D341Med (cell line): ENCODE measurements around the gene PERCC1.

Experiments
- DNase-seq: peaks from one replicate; pipeline ENCODE4 v3.0.0; 2012; ENCODE audit warnings: low spot score

Gene PERCC1

DNA sequence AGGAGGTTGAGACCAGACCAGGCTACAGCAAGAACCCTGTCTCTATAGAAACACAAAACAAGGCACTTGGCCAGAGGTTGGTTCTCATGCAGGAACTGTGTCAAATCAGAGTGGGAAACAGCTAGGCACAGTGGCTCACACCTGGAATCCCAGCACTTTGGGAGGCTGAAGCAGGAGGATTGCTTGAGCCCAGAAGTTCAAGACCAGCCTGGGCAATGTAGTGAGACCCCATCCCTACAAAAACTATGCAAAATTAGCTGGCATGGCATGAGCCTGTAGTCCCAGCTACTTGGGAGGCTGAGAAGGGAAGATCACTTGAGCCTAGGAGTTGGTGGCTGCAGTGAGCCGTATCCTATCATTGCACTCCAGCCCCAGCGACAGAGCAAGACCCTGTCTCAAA is 18.0 kb upstream of the PERCC1 start:
- no peak for DNase-seq

DNA sequence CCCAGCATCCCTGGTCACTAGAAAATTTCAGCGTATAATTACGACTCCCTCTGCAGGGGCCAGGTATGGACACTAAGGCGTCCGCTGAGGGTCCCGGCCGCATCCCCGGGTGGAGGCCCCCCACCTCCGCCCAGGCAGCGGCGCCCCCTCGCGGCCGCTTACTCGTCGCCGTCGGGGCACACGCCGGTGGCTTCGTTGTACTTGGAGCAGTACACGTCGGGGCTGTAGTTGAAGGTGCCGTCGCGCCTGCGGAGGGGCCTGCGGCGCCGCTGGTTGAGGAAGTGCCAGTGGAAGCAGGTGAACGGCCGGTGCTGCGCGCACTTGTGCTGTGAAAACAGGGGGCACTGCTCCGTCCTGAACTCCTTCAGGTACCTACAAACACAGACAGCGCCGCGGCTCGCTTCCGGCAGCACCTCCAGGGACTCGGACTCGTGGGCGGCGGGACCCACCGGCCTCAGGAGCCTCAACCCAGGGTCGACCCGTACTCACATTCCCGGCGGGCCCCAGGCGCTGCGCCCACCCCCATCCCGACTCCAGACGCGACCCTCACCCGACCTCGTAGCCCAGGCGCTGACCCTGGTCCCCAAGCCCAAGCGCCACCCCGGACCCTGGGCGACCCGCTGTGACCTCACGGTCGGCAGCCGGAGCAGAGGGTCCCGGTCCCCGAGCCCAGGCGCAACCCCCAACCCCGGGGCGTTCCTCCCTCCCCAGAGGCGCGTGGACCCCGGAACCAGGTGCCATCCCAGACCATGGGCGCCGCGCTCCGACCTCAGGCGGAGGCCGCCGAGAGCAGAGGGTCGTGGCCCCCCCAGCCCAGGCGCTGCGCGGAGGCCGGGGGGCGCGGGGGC is 17.0 kb upstream of the PERCC1 start:
- peak; percentile 84 for DNase-seq

DNA sequence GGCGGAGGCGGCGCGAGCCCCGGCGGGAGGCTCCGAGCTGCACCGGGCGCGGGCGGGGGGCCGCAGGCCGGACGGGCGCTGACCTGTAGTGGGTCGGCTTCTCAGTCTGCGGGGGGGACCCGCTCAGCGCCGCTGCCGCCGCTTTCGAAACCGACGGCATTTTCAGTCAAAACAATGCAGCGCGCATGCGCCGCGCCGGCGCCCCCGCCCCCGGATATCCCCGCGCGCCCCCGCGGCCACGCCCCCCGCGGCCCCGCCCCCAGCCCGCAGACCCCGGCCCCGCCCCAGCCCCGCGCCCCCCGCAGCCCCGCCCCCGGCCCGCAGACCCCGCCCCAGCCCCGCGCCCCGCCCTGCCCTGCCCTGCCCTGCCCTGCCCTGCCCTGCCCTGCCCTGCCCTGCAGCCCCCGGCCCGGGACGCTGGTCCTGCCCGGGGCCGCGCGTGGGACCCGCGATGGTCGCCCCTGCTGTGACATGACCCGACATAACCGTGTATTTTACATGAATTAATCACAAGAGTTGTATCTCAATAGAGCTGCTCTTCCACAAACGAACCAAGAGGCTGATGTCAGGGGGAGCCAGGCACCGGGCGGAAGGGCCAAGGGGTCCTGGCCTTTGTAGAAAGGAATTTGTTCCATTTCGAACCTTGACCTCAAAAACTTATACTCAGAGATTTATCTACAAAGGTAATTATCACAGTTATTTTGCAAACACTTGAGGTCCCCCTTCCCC is 16.2 kb upstream of the PERCC1 start, which contains the start of gene UNKL:
UNKL (minus strand) TSS at position 173 of the 729 bp plus-strand sequence; CDS start at position 160, 13 bp downstream.
- peak; percentile 97 for DNase-seq

DNA sequence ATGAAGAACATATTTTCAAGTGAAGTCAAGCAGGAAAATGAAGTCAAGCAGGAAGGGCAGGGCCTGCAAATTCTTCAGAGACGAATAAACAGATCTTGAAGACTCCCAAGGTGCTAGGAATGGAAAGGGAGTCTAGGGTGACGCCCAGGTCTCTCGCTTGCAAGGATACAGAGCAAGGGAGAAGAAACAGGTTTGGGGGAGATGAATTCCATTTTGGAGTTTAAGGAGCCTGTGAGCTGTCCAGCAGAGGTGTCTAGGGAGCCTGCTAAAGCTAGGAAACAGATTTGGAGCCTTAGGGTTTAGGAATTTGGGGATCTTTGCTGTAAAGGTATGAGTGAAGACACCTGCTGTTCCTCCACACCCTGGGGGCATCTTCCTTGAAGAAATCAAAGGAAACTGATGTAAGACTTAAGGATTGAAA is 14.3 kb upstream of the PERCC1 start:
- no peak for DNase-seq

DNA sequence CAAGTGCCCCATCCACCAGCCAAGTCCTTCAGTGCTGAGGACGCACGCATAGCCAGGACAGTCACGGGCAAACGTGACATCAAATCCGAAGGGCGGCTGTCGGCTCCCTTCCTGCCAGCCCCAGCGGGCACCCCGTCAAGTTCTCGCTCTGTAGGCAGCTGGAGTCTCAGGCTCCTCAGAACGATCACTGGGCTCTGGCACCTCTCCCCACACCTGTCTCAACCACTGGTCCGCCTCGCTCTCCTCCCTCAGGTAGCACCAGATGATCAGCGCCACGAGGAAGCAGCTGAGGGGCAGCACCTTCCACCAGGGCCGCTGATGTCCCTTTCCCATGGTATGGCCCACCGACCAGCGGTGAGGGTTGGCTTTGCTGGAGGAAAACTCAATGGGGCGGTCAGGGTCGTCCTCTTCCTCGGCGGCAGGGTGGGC is 10.8 kb upstream of the PERCC1 start:
- DNase-seq: no peak

DNA sequence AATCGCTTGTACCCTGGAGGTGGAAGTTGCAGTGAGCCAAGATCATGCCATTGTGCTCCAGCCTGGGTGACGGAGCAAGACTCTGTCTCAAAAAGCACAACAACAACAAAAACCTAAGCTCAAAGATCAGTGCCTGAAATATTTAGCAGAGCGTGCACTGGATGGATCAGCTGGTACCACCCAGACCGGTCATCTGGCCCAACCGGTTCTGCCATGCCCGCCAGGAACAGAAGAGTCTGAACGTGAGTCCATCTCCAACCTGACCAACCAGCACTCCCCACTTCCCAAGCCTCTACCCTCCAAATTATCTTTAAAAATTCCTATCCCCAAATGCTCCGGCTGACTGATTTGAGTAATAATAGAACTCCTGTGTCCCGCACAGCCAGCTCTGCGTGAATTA is 8.8 kb upstream of the PERCC1 start:
- DNase-seq: no peak

DNA sequence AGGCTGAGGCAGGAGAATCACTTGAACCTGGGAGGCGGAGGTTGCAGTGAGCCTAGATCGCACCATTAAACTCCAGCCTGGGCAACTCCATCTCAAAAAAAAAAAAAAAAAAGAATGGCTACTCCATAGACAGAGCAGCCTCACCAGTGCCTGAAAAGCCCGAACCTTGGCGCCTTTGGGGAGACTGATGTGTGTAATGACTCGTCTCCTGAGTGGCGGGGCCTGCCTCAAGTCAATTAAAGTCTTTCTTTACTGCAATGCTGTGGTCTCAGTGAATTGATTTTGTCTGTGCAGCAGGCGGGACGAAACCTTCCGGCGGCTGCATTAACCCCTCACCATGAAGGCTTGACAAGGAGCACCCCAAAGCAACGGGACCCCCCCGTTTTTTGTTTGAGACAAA is 6.8 kb upstream of the PERCC1 start:
- DNase-seq: no peak

DNA sequence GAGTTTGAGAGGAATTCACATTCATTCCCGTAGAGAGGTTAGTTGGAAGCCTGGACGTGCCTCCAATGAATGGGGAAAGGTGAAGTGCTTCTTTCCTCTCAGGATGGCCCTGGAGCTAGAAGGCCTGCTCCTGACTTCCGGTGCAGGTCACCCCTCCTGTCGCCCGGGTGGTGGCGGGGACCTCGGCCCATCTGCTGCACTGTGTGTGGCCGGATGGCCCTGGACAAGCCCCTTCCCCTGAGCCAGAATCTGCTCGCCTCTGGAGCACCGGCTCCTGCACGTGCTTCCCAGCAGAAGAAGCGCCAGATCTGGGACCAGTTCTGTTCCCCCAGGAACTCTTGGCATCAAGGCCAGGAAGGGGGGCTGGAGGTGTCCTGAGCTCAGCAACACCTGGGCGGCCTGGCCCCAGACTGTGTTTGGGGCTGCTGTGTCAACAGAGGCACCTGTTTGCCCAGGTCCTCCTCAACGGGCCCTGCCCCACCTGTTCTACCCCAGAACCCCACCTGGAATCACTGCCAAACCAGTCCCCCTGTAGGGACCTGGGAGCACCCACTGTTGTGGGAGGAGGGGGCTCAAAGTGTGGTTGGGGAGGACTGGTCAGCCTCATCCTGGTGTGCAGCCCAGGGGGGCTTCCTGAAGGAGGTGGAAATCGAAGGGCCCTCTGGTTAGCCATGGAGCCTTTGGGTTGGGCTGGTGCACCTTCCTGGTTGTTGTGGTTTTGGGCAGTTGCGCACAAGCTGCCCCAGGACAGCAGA is 5.1 kb upstream of the PERCC1 start:
- no peak for DNase-seq

DNA sequence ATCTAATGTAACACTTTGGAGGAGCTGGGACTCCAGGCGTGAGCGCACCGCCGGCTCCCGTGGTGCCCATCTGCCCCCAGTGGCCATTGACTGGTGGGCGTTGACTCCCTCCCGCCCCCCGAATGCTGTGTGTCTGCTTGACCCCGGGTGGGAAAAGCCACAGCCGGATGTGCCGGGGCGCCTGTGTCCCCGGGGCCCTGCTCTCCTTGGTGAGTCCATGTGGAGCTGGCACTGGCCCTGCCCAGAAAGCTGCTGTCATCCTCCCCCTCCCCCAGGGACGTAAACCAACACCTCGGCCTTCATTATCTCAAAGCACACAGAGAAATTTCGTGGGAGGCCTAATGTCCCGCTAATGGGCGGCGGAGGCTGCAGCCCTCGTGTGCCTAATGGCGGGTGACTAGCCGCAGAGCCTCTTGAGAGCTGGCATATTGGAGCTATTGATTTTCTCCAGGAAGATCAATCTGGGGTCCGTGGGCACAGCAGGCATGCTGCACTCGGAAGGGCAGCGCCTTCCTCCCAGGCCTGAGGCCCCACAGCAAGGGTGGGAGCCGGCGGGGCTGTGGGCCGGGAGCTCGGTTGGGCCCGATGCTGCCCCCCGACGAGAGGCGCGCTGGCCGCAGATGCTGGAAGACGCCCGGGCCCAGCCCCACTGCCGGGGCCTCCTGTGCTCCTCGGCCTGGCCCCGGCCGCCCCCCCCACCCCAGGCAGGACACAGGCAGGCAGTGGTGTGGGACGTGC is 4.0 kb upstream of the PERCC1 start:
- DNase-seq: no peak

DNA sequence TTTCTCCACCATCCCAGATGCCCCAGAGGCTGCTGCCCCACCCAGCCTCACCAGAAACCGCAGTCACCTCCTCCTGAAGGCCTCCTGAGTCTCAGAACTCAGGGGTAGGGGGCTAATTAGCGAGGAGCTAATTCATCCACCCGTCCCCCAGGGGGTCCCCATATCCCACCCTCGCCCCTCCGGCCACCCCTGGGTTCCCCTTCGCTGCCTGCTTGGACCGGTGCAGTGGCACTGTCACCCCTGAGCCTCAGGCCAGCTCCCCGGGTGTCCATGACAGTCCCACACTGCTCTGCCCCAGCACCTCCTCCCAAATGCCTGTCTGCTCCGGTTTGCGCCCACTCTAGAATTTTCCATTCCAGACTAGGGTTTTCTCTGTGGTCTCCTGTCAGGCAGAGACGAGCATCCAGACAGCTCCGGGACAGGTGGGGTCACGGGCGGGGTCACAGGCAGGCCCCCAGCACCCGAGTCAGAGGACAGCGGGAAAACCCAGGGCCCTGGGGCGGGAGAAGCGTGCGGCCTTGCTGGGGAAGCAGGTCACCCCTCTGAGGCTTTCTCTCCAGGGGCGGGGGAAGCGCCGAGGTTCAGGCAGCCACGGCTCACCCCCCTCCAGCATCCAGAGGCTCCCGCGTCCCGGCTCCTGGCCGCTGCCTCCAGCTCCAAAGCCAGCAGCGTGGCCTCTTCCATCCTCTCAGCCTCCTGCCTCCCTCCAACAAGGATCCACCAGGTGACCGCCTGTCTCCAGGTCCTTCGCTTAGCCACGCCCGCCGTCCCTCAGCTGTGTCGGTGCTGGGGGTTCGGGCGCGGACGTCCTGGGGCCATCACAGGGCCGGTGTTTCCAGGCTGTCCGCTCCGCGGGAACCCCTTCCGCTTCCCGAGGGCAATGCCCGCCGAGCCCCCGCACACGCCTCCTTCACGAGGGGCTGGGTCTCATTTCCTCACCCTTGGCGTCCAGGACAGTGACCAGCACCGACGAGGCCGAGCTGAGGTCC is 3.1 kb upstream of the PERCC1 start:
- no peak for DNase-seq

DNA sequence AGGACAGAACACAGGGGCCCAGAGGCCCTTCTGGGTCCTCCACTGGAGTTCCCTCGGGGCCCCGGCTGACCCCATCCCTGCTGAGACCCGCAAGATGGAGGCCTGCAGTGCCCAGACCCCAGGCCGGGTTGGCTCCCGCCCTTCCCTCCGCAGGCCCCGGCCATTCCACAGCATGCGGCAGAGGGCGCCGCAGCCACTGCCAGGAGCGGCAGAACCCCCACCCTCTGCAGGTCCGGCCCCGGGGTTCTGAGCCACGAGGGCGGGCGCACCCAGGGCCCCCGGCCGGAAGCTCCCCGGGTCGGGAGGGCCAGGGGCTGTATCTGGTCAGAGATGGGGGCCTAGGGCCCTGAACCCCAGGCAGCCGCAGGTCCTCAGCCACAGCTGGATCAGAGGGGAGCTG is 2.4 kb upstream of the PERCC1 start:
- DNase-seq: no peak

DNA sequence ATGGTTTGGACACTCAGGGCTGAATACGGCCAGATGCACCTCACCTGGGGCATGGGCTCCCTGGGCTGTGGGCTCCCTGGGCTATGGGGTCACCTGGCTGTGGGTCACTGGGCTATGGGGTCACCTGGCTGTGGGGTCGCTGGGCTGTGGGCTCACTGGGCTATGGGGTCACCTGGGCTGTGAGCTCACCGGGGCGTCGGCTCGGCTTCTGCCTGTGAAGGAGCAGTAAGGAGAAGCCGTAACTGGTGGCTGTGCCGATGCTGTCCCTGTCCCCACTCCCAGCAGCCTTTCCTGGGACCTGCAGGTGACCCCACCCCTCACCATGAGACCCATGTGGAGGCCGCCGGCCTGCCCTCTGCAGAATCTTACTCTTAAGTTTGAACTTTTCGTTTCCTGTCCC is 1.9 kb upstream of the PERCC1 start:
- DNase-seq: no peak

DNA sequence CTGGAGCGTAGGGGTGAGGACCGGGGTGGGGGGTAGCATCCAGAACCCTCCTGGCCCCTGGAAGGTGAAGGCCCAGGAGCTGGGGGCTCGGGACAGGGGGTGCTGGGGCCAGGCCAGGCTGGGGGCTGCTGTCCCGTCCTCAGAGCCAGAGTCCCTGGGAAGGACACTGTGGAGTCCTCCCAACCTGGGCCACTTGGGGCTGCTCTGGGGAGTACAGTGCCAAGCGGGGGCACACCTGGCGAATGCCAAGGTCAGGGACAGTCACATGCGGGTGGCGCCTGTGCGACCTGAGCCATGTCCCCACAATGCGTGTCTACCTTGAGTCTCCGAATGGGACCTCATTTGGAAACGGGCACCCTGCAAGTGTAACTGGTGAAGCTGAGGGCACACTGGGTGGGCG is 1.2 kb upstream of the PERCC1 start:
- DNase-seq: no peak

DNA sequence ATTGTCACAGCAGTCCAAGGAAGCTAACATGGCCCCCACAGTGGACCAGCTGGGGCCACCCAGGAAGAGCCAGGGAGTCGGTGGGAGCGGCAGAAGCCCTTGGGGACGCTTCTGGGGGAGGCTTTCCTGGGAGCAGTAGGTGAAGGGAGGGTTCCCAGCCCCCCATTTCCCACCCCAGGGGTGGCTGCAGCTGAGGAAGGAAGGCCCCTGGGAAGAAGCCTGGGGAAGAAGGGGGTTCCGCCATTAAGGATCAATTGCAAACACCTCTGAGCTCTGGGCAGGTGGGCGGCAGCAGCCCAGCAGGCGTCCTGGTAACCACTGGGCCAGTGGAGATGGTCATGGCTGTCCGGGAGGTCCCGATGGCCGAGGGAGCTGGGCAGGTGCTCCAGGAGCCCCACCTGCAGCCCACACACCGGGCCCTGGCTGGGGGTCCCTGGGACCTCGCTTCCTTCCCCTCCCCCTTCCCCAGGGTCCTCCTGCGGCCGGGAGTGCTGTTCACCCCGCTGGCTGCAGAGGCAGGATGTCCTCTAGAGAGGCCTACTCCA is 592 bp upstream of the PERCC1 start:
- no peak for DNase-seq

DNA sequence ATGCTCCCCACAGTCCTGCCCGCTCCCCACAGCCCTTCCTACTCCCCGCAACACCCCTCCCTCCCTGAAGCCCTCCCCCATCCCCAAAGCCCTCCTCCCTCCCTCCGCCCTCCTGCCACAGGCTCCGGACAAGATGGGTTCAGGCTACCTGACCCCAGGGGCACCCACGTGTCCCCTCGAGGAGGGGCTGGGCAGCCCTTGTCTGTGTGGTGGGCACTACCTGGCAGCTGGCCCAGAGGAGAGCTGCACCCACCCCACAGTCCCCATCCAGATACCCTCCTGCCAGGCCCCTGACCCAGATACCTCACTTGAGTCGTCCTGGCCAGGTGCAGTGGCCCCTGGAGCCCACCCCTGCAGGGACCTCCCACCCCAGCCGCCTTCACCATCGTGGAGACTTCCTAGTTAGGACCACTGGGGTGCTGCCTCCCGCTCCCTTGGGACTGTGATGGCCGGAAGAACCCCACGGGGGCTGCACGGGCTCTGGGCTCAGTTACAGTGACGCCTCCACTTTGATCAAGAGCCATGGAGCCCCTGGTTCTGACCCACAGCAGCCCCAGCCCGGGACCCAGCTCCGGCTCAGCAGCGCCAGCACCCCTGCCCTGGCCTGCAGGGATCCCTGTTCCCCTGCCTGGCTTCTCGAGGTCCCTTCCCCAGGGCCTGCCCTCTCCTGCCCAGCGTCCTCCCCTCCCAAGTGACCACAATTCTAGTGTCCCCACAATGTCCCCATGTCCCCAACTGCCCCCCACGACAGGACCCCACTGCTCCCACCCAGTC is 806 bp downstream of the PERCC1 start:
- no peak for DNase-seq

DNA sequence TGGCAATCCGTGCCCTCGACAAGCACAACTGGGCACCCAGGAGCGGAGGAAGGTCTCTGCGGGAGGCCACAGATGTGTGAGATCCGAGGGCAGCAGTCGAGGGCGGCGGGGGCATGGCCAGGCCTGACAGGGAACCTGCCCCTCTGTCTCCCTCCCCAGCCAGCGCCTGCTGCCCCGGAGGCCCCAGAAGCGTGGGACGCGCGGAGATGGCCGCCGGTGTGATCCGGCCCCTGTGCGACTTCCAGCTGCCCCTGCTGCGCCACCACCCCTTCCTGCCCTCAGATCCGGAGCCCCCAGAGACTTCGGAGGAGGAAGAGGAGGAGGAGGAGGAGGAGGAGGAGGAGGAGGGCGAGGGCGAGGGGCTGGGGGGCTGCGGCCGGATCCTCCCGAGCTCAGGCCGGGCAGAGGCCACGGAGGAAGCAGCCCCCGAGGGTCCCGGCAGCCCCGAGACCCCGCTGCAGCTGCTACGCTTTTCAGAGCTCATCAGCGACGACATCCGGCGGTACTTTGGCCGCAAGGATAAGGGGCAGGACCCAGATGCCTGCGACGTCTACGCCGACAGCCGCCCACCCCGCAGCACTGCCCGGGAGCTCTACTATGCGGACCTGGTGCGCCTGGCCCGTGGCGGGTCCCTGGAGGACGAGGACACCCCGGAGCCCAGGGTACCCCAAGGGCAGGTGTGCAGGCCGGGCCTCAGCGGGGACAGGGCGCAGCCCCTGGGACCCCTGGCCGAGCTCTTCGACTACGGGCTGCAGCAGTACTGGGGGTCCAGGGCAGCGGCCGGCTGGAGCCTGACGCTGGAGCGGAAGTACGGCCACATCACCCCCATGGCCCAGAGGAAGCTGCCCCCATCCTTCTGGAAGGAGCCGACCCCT is 1.7 kb downstream of the PERCC1 start:
- no peak for DNase-seq

DNA sequence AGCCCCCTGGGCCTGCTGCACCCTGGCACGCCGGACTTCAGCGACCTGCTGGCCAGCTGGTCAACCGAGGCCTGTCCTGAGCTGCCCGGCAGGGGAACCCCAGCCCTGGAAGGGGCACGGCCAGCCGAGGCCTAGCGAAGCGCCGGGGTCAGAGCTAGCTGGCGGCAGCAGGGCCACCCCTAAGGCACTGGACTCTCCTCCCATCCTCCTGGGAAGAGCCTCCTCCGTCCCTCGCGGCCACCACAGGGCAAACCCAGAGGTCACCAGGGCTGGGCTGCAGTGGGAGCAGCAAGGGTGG is 2.3 kb downstream of the PERCC1 start:
- DNase-seq: no peak

DNA sequence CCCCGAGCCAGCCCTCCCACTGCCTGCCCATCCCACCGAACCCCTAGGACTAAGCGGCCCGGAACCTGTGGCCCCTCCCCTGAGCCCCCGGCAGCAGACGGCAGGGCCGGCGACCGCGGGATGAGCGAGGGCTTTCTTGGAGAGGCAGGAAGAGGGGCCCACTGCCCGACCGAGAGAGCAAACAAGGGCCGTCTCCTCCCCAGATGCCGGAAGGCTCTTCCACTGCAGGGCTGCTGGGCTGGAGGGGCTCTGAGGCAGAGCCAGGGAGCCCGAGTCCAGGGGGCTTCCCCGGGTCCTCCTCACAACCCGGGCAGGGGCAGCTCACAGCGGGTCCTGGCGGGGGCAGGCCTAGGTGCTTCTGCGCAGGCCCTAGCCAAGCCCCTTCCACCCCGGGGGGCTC is 2.9 kb downstream of the PERCC1 start:
- no peak for DNase-seq
